HepG2 (cell line): ENCODE results near the gene TFG. TPM values are rescaled to one million over a fixed set of nuclear protein-coding genes. Genes with fewer than 3 reads are reported as not detected.

Source experiments
- ATAC-seq: fragments of 200-7000 bp; cut with Tn5 transposase; 3 replicates; pipeline ENCODE4 v1.9.1; 2020; ENCODE audit warnings: mild to moderate bottlenecking, moderate library complexity
- BruUV-seq: library from RNA; stranded (reverse); fragments of 400-500 nt; replicated peaks from 2 replicates; lab custom pipeline; 2021; lab: Mats Ljungman, UMichigan
- CTCF ChIA-PET: fragments of 300-600 bp; formaldehyde crosslinking; extraction: SDS; loops from one replicate; lab custom pipeline; 2021; ENCODE audit warnings: low total read pairs, inconsistent platforms, low intra/inter-chr PET ratio; lab: Yijun Ruan, JAX
- POLR2A ChIA-PET: fragments of 350-600 bp; sonication (Branson Sonifier 250); formaldehyde crosslinking; loops from one replicate; lab custom pipeline; 2020; ENCODE audit warnings: antibody characterized with exemption, inconsistent platforms; lab: Yijun Ruan, JAX
- DNase-seq: peaks from one replicate; pipeline ENCODE4 v3.0.0-alpha.2; 2015; ENCODE audit warnings: low spot score
- FAIRE-seq: peaks from 3 replicates; lab custom pipeline; 2011; peaks lifted over from hg19 to GRCh38; lab: Jason Lieb, UNC
- H2AFZ ChIP-seq: one replicate; pipeline ENCODE4 v1.6.1; 2011; ENCODE audit warnings: low read length, inconsistent platforms
- H3K27ac ChIP-seq: fragments of 300-600 bp; 3 replicates; pipeline ENCODE4 v1.8.0; 2011; ENCODE audit warnings: mixed run types, mild to moderate bottlenecking, mixed read lengths, low read length, inconsistent platforms; ENCODE audit not compliant: insufficient read depth; ENCODE audit errors: extremely low read length
- H3K27me3 ChIP-seq, 2 experiments: fragments of 200-600 bp in 1 of 2; 2 replicates in 1 of 2; 3 replicates in 1 of 2; pipeline versions ENCODE4 v1.6.0 to v1.8.0; 2011; ENCODE audit warnings: low read length in 2 of 2, mild to moderate bottlenecking in 2 of 2, moderate library complexity in 2 of 2, inconsistent platforms in 1 of 2; ENCODE audit not compliant: insufficient read depth in 2 of 2, control insufficient read depth in 1 of 2
- H3K36me3 ChIP-seq, 2 experiments: fragments of 200-600 bp in 1 of 2; replicated peaks in 1 of 2; 2 replicates in 1 of 2; 3 replicates in 1 of 2; pipeline versions ENCODE4 v1.5.1 to v1.8.0; 2011; ENCODE audit warnings: low read length in 2 of 2, inconsistent platforms in 1 of 2; ENCODE audit not compliant: insufficient read depth in 2 of 2, control insufficient read depth in 1 of 2
- H3K4me1 ChIP-seq: 2 replicates; pipeline ENCODE4 v1.5.1; 2012; ENCODE audit warnings: low read length, inconsistent platforms; ENCODE audit not compliant: insufficient read depth
- H3K4me2 ChIP-seq: 2 replicates; pipeline ENCODE4 v1.6.0; 2011; ENCODE audit warnings: low read depth, low read length, inconsistent platforms
- H3K4me3 ChIP-seq, 3 experiments: fragments of 200-600 bp in 1 of 3; sonication (generic), shearing (Covaris generic) in 1 of 3; replicated peaks in 1 of 3; 2 replicates each; pipeline ENCODE4 v1.5.1; 2011 to 2016; ENCODE audit warnings: low read length in 3 of 3, inconsistent platforms in 2 of 3, low read depth in 2 of 3, mild to moderate bottlenecking in 2 of 3, control low read depth in 1 of 3, mixed read lengths in 1 of 3; ENCODE audit not compliant: insufficient read depth in 1 of 3
- H3K79me2 ChIP-seq: one replicate; pipeline ENCODE4 v1.6.1; 2011; ENCODE audit warnings: low read length, inconsistent platforms; ENCODE audit not compliant: insufficient read depth
- H3K9ac ChIP-seq: 2 replicates; pipeline ENCODE4 v1.6.0; 2011; ENCODE audit warnings: mild to moderate bottlenecking, low read depth, low read length, inconsistent platforms; ENCODE audit not compliant: insufficient read depth
- H3K9me3 ChIP-seq: 2 replicates; pipeline ENCODE4 v1.5.1; 2012; ENCODE audit warnings: mild to moderate bottlenecking, low read length
- H4K20me1 ChIP-seq: 2 replicates; pipeline ENCODE4 v1.6.0; 2011; ENCODE audit warnings: inconsistent platforms, mild to moderate bottlenecking, low read length, moderate library complexity; ENCODE audit not compliant: insufficient read depth
- HOXD1 ChIP-seq: sonication (generic); formaldehyde crosslinking; IDR thresholded peaks from 2 replicates; pipeline ENCODE4 v1.5.0; 2020; ENCODE audit warnings: missing genetic modification reagents
- SRSF9 ChIP-seq: fragments of 200-400 bp; formaldehyde crosslinking; IDR thresholded peaks from 2 replicates; pipeline ENCODE4 v1.6.1; 2018; ENCODE audit warnings: borderline replicate concordance, mild to moderate bottlenecking, low read depth, low read length; ENCODE audit not compliant: insufficient read depth, poor library complexity, severe bottlenecking
- TCF12 ChIP-seq, 2 experiments: fragments of 450-650 bp in 1 of 2; sonication (generic) in 1 of 2; formaldehyde crosslinking in 1 of 2; IDR thresholded peaks; 2 replicates each; pipeline versions ENCODE4 v1.6.1 to v1.8.0; 2017 to 2022; ENCODE audit warnings: antibody characterized with exemption in 1 of 2, mild to moderate bottlenecking in 1 of 2, missing genetic modification reagents in 1 of 2, moderate library complexity in 1 of 2
- WIZ ChIP-seq: sonication (generic); formaldehyde crosslinking; IDR thresholded peaks from 2 replicates; pipeline ENCODE4 v1.5.1; 2020; ENCODE audit warnings: mild to moderate bottlenecking, missing genetic modification reagents
- ZFYVE20 ChIP-seq: sonication (generic); formaldehyde crosslinking; IDR thresholded peaks from 2 replicates; pipeline ENCODE4 v1.8.0; 2023; ENCODE audit warnings: low read depth, mild to moderate bottlenecking, moderate library complexity, missing genetic modification reagents, borderline replicate concordance
- ZKSCAN1 ChIP-seq: fragments of 150-350 bp; IDR thresholded peaks from 2 replicates; pipeline ENCODE4 v1.6.1; 2014; ENCODE audit warnings: low read length
- WGBS: methylation state at CpG from one replicate; pipeline ENCODE4 v1.1.6; 2017; ENCODE audit warnings: low lambda C conversion rate; 5-methylcytosine and 5-hydroxymethylcytosine counted together
- in situ Hi-C: cut with HindIII; loops from 2 replicates; pipeline ENCODE4 v1.10.0; 2017; ENCODE audit warnings: low pct_unique_long_range_greater_than_20kb; ENCODE audit not compliant: extremely low pct_ligation_motif_present
- intact Hi-C: fragments of 100-400 bp; cut with micrococcal nuclease; formaldehyde crosslinking; loops from one replicate; pipeline ENCODE4 v1.10.0; 2022; ENCODE audit not compliant: unreplicated experiment
- polyA plus RNA-seq, 8 experiments: library from polyadenylated mRNA; depleted of rRNA in 3 of 8; stranded (reverse) in 7 of 8; unstranded in 1 of 8; fragments of >200 nt; fragmentation: Illumina TruSeq in 4 of 8; extraction: Trizol in 4 of 8; gene quantifications; 2 replicates each; pipeline versions ENCODE4 v1.2.1 to v1.2.3, GENCODE V29; 2011 to 2016; ENCODE audit warnings: low read depth in 4 of 8, missing spikeins in 1 of 8, mixed read lengths in 1 of 8; ENCODE audit not compliant: insufficient read depth in 1 of 8
- total RNA-seq, 5 experiments: library from RNA; depleted of rRNA; stranded (reverse); fragments of >200 nt; fragmentation: Illumina TruSeq; extraction: Trizol; gene quantifications; 2 replicates each; pipeline ENCODE4 v1.2.3, GENCODE V29; 2016; ENCODE audit warnings: low read depth in 1 of 5

TFG gene
- total and polyA plus RNA-seq, 2 of the 13 experiments (the other 11 are each of a cell fraction or from before 2014, with no cell fraction given): 53.6 to 71.7 TPM

GRCh38 chr3:100748220-100748619, 38.9 kb downstream of the TFG start (continued):
- TF ChIP-seq TCF12 (IDR thresholded peaks at IDR 0.05): no peak
- TF ChIP-seq TCF12 (CRISPR knock-in tag; IDR thresholded peaks at IDR 0.05): no peak

GRCh38 chr3:100748967-100749366, 39.7 kb downstream of the TFG start:
- Histone ChIP-seq H3K9me3 (no peaks in the 10 kb centered on the region), H3K9ac (no peak overlapping the region), H3K79me2 (no peaks in the 10 kb centered on the region), H4K20me1 (no peaks in the 10 kb centered on the region; the same call in 1 of the 2 replicates), H3K4me3 (no peak overlapping the region), H3K27ac (no peak overlapping the region), H3K36me3 (peaks cover 7 to 71% of the 10 kb centered on the region in 2 experiments), H2AFZ (no peak overlapping the region), H3K27me3 (no peaks in the 10 kb centered on the region), H3K4me2 (no peak overlapping the region), H3K4me1 (no peaks in the 10 kb centered on the region)
- DNase-seq (no peak), ATAC-seq (no peak), FAIRE-seq (no peak)
- TF ChIP-seq SRSF9: no peak
- ChIA-PET POLR2A (no interaction called here), CTCF (no interaction called here)
- BruUV-seq: no TSS peak
- in situ Hi-C loops: no loop called here
- intact Hi-C loops: no loop called here
- 59% methylated on average over 2 of the region's 2 CpGs for WGBS

GRCh38 chr3:100753846-100754245, 44.6 kb downstream of the TFG start:
- POLR2A ChIA-PET: no interaction called here
- WGBS: 100% methylated on average over 2 of the region's 2 CpGs

More at GRCh38 chr3:100753846-100754245, 44.6 kb downstream of the TFG start:
- no peak overlapping the region for H3K27ac ChIP-seq
- H2AFZ ChIP-seq: no peak overlapping the region
- TF ChIP-seq HOXD1 (CRISPR knock-in tag): no peak
- TF ChIP-seq ZKSCAN1: no peak
- no peak for TF ChIP-seq WIZ
- no peak for TF ChIP-seq ZFYVE20 (CRISPR knock-in tag)
- CTCF ChIA-PET: no interaction called here
- no peak for FAIRE-seq
- H3K27me3 ChIP-seq: no peaks in the 10 kb centered on the region
- H3K4me3 ChIP-seq: no peak overlapping the region
- no peak overlapping the region for H3K9ac ChIP-seq
- no peak for ATAC-seq
- H3K79me2 ChIP-seq: no peaks in the 10 kb centered on the region
- H3K36me3 ChIP-seq: peaks cover 1 to 29% of the 10 kb centered on the region in 2 experiments
- in situ Hi-C loops: no loop called here
- H4K20me1 ChIP-seq: no peaks in the 10 kb centered on the region
- intact Hi-C loops: no loop called here
- H3K9me3 ChIP-seq: no peaks in the 10 kb centered on the region
- H3K4me1 ChIP-seq: no peaks in the 10 kb centered on the region
- no peak for DNase-seq
- H3K4me2 ChIP-seq: no peak overlapping the region
- BruUV-seq: no TSS peak
